ENCODE measurements around the gene MTARC1.

MTARC1 gene

GRCh38 chr1:220786337-220787068 lies at the start of gene MTARC1:
Gene MTARC1 (plus strand): TSS chr1:220786913. CDS start chr1:220786945, 32 bp downstream.
- DNase-seq (ENCODE audit: low spot score), result no peak

GRCh38 chr1:220741349-220741748 lies 45.4 kb upstream of the MTARC1 start:
- DNase-seq (ENCODE audit: low spot score), result no peak

- no peak for DNase-seq (ENCODE audit: low spot score)
These were observed 44.9 kb upstream of the MTARC1 start for GRCh38 chr1:220741825-220742224.

GRCh38 chr1:220742520-220742919 lies 44.2 kb upstream of the MTARC1 start:
- no peak for DNase-seq (ENCODE audit: low spot score)

GRCh38 chr1:220746851-220747250 lies 39.9 kb upstream of the MTARC1 start:
- no peak for DNase-seq (ENCODE audit: low spot score)

GRCh38 chr1:220747437-220748088 lies 39.1 kb upstream of the MTARC1 start:
- no peak for DNase-seq (ENCODE audit: low spot score)

- DNase-seq (ENCODE audit: low spot score), result no peak
These were observed 38.4 kb upstream of the MTARC1 start, which contains the start of gene MTARC2 for GRCh38 chr1:220748089-220748934. Gene MTARC2 (plus strand): TSS chr1:220748322. CDS start chr1:220748532, 210 bp downstream.

GRCh38 chr1:220748936-220749335 lies 37.8 kb upstream of the MTARC1 start:
- no peak for DNase-seq (ENCODE audit: low spot score)

GRCh38 chr1:220750131-220750515 lies 36.6 kb upstream of the MTARC1 start:
- no peak for DNase-seq (ENCODE audit: low spot score)

- DNase-seq (ENCODE audit: low spot score), result no peak
These were observed 35.6 kb upstream of the MTARC1 start for GRCh38 chr1:220751111-220751510.

- DNase-seq (ENCODE audit: low spot score), result no peak
These were observed 32.3 kb upstream of the MTARC1 start for GRCh38 chr1:220754212-220754917.

GRCh38 chr1:220754918-220755295 lies 31.8 kb upstream of the MTARC1 start:
- DNase-seq (ENCODE audit: low spot score), result no peak

- DNase-seq (ENCODE audit: low spot score), result no peak
These were observed 31.4 kb upstream of the MTARC1 start for GRCh38 chr1:220755309-220755708.

GRCh38 chr1:220757441-220757840 lies 29.3 kb upstream of the MTARC1 start:
- no peak for DNase-seq (ENCODE audit: low spot score)

GRCh38 chr1:220759147-220759546 lies 27.6 kb upstream of the MTARC1 start:
- no peak for DNase-seq (ENCODE audit: low spot score)

GRCh38 chr1:220761688-220762427 lies 24.9 kb upstream of the MTARC1 start:
- DNase-seq (ENCODE audit: low spot score), result no peak

- DNase-seq (ENCODE audit: low spot score), result no peak
These were observed 22.0 kb upstream of the MTARC1 start for GRCh38 chr1:220764757-220765156.

GRCh38 chr1:220767312-220768125 lies 19.2 kb upstream of the MTARC1 start:
- DNase-seq (ENCODE audit: low spot score), result no peak

- no peak for DNase-seq (ENCODE audit: low spot score)
These were observed 18.5 kb upstream of the MTARC1 start for GRCh38 chr1:220768126-220768601.

GRCh38 chr1:220769205-220769604 lies 17.5 kb upstream of the MTARC1 start:
- DNase-seq (ENCODE audit: low spot score), result no peak

All from hematopoietic multipotent progenitor cell treated with erythropoietin and hydrocortisone succinate and interleukin-3 and kit ligand, for 15 days (in vitro differentiated cells).